Stimulated activated CD4-positive, alpha-beta T cell treated with anti-CD3 and anti-CD28 coated beads, TNF-alpha, amount 100 ng/mL, for 48 hours (primary cell): ENCODE data around the gene UGT1A9.
"Not testable (repeated sequence)": the region's sequence is repeated elsewhere in the genome, so short reads cannot be mapped to it uniquely, and the experiment has no call there.

Source experiments
- DNase-seq, 3 donors: peaks; one replicate each; pipeline ENCODE4 v3.0.0-alpha.2; 2020; ENCODE audit warnings: low read depth in 3 of 3

UGT1A9 gene

DNA sequence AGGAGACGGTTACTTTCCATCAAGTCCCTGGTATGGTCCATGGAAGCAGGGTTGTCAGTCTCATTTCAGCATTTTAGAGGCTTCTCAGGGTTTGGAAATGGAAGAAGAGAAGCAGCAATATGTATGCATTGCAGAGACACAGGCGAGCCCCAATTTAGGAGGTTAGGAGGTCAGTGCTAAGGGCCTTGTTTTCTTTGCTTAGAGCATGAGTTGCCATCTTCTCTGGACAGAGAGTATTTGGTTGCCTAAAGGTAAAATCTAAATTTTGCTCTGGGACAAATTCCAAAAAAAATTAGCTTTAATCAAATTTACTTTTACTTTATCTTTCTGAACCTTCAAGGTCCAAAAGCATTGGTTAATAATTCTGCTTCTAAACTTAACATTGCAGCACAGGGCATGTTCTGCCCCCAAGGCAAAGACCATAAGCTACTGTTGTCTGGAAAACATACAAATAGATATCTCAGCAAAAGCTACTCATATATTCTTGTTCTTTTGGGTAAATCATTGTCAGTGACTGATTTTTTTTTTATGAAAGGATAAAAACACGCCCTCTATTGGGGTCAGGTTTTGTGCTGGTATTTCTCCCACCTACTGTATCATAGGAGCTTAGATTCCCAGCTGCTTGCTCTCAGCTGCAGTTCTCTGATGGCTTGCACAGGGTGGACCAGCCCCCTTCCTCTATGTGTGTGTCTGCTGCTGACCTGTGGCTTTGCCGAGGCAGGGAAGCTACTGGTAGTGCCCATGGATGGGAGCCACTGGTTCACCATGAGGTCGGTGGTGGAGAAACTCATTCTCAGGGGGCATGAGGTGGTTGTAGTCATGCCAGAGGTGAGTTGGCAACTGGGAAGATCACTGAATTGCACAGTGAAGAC lies at the start of gene UGT1A9:
TSS of gene UGT1A9 (plus strand) at position 609 of the 872 bp plus-strand sequence. CDS start at position 646, 37 bp downstream.
- no peak for DNase-seq

DNA sequence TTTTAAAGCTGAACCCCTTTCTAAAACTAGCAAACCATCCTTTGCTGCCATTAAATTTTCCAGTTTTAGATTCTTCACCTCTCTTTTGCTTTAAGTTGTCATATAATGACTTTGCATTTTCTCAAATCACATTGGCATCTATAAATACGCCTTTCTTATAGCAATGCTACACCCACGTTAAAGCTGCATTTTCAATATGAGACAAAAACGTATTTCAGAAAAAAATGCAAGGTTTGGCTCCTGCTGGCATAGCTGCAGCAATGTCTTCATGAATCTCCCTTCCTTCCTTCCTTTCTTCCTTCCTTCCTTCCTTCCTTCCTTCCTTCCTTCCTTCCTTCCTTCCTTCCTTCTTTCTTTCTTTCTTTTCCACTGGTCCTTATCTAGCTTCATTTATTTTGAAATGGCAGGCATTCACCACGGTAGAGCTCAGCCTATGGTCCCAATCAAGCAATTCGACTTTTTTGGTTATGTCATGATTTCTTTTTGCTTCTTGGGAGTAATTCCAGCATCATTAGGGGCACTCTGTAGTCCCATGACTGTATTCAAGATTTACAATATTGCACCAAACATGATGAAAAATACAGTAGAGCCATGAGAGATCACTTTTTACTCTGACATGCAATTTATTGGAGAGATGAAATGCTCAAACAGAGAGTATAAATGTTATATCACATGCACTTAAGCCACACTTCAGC lies 44.2 kb upstream of the UGT1A9 start:
- DNase-seq = no peak

DNA sequence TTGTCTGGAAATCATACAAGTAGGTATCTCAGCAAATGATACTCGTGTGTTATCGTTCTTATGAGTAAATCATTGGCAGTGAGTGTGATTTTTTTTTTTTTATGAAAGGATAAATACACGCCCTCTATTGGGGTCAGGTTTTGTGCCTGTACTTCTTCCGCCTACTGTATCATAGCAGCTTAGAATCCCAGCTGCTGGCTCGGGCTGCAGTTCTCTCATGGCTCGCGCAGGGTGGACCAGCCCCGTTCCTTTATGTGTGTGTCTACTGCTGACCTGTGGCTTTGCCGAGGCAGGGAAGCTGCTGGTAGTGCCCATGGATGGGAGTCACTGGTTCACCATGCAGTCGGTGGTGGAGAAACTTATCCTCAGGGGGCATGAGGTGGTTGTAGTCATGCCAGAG lies 35.4 kb upstream of the UGT1A9 start, which contains the start of gene UGT1A10:
TSS of gene UGT1A10 (plus strand) at position 143 of the 400 bp plus-strand sequence. CDS start at position 218, 75 bp downstream.
- DNase-seq = not testable (repeated sequence)

DNA sequence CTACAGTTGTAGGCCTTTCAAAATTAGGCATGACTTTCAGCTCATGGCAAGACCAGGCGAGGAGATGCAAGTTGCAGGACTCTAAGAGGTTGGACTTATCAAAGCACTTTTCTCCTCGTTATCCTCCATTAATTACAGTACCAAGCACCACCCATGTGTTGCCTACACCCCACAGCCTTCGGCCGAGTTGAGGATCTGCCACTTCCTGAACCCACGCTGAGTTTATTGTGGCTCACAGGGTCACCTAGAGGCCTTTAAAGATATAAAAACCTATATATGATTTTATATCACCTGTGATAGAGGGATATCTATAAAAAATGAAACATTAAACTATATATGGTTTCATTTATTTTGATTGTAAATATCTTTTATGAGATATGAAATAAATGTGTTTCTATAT lies 32.9 kb upstream of the UGT1A9 start:
- DNase-seq = no peak

DNA sequence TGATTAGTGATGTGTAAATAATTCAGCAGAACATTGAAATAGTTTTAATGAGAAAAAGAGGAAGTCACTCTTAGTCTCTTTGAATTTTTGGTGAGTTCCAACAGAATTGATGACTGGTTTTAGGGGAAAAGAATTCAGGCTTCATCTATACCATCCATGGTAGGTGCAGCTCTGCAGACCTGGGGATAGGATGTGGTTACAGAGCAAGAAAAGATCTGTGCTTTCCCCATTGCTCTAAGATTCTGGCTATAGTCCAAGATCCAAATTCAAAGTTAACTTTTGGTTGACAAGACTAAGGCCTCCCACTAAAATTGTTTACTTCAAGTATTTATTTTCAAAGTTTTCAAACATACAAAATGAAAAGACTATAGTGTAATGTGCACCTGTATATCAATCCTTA lies 31.8 kb upstream of the UGT1A9 start:
- no peak for DNase-seq

DNA sequence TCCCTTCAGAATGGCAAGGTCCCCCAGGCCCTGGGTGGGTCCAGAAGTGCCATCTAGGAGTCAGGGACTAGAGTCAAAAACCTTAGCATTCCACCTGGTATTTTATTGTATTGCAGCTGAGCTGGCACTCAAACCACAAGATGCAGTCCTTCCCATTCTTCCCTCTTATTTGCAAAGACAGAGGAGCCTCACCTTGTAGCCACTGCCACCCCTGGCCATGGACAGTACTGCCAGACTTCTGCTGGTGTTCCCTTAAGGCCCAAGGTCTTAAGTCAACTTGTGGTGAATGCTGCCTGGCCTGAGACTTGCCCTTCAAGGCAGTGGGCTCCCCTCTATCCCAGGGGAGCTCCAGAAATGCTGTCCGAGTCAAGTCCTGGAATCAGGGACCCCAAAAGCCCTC lies 28.6 kb upstream of the UGT1A9 start:
- no peak for DNase-seq

DNA sequence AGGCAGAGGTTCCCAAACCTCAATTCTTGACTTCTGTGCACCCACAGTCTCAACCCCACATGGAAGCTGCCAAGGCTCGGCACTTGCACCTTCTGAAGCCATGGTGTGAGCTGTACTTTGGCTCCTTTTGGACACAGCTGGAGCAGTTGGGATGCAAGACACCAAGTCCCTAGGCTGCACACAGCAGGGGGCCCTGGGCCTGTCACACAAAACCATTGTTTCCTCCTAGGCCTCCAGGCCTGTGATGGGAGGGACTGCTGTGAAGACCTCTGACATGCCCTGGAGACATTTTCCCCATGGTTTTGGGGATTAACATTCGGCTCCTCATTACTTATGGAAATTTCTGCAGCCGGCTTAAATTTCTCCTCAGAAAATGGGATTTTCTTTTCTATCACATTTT lies 25.7 kb upstream of the UGT1A9 start:
- not testable (repeated sequence) for DNase-seq

DNA sequence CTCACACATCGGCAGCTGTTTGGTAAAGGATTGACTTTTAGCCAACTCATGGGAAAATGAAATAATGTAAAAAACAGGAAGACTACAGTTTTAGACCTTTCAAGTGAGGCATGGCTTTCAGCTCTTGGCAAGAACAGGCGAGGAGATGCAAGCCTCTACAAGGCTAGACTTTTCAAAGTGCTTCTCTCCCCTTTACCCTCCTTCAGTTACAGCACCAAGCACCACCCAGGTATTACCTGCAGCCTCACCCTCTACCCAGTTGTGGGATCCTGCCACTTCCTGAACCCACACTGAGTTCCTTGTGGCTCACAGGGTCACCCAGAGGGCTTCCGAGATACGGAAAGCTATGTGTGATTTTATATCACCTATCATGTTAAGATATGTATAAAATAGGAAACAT lies 20.7 kb upstream of the UGT1A9 start:
- DNase-seq = no peak

DNA sequence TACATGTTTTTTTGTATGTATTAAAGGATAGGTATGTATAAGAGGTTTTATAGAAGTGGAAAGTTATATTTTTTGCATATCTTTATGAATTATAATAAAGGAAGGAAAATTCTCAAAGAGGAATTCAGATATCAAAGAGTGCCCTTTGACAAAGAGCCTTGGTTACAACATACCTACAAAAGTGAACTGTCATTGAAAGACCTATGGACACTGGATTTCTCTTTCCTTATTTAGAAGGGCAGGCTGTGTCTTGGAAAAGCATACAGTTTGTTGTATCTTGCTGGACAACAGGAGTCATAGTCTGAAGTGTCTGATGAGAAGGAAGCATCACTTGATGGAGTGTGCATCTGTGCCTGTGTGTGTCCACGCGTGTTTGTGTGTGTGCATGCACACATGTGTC lies 20.3 kb upstream of the UGT1A9 start:
- DNase-seq = no peak

DNA sequence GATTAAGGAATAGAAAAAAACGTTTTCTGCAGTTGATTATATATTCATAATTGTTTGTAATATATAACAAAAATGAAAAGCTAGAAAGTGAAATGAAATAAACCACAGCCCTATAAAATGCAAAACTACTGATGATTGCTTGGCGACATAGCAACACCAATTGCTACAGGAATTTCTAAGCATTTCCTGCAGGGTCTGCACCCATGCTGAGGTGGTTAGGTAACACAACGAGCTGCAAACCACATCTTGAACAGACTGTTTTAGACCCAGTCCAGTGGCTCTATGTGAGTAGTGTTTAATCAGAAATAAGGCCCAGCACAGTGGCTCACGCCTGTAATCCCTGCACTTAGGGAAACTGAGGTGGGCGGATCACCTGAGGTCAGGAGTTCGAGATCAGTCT lies 17.2 kb upstream of the UGT1A9 start:
- DNase-seq = no peak

DNA sequence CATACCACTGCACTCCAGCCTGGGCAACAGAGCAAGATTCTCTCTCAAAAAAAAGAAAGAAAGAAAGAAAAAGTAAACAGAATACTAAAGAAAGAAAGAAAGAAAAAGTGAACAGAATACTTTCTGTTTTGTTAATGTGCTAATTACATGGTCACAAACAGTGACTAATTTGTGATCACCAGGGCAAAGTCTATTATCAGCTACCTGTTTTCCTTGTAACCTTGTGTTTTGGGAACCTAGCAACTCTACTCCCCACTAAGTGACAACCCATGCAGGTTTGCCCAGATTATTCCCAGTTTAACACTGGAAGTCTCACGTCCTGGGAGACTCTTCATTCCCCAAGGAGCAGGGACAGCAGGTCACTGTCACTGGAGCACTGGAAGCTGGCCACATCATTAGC lies 16.7 kb upstream of the UGT1A9 start:
- DNase-seq = no peak

DNA sequence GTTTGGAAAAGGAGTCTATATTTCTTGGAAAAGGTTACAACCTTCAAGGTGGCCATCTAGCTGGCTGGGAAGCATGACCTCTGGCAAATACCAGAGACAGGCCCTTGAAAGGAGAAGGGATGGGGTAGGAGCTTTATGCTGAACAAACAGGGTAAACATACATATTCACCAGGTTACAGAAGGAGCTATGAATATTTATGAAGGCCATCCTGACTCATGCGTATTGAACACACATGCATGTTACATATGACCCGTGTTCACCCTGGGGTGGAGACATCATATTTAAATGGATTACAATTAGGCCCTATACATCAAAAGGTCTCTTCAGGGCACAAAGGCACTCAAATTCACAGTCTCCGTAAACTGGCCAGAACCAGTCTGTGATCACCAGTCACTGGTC lies 15.8 kb upstream of the UGT1A9 start:
- DNase-seq = not testable (repeated sequence)

DNA sequence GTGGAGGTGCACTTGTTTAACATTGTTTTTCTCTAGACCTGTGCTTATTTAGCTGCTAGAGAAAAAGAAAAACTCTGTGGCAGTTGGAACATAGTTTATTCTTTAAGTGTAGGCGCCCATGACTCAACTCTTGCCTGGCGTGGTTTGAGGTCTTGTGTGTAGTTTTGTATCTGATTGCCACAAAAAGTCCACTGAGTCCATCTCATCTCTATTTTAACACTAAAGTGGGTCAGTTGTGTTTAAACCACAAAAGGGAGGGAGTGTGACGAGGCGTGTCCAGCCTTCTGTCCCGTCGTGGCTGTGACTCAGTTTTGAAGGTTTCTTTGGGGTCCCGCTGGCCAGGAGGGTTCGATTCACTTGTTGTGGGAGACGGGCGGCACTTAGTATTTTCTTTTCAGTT lies 15.3 kb upstream of the UGT1A9 start:
- no peak for DNase-seq

DNA sequence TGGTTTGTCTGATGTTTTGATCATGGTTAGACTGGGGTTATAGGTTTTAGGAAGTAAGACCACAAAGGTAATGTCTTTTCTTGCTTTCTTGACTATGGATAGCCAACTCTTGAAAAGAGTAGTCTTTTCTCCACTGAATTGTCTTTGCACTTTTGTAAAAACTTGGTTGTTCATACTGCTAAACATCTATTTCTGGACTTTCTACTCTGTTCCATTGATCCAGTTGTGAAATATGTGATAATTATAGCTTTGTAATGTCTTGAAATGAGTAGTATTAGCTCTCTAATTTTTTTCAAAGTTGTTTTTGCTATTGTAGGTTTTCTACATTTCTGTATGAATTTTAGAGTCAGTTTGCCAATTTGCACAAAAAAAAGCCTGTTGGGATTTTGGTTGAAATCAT lies 13.1 kb upstream of the UGT1A9 start:
- DNase-seq = no peak

DNA sequence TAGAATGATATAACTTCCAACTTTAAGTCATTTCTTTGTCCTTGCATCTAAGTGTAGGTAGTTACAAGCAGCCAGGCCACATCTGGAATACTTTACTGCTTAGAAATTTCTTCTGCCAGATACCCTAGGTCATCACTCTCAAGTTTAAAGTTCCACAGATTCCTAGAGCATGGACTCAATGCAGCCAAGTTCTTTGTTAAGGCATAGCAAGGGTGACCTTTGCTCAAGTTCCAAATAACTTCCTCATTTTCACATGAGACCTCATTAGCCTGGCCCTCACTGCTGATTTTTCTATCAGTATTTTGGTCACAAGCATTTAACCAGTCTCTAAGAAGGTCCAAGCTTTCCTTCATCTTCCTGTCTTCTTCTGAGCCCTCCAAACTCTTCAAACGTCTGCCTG lies 7.8 kb upstream of the UGT1A9 start:
- no peak for DNase-seq

DNA sequence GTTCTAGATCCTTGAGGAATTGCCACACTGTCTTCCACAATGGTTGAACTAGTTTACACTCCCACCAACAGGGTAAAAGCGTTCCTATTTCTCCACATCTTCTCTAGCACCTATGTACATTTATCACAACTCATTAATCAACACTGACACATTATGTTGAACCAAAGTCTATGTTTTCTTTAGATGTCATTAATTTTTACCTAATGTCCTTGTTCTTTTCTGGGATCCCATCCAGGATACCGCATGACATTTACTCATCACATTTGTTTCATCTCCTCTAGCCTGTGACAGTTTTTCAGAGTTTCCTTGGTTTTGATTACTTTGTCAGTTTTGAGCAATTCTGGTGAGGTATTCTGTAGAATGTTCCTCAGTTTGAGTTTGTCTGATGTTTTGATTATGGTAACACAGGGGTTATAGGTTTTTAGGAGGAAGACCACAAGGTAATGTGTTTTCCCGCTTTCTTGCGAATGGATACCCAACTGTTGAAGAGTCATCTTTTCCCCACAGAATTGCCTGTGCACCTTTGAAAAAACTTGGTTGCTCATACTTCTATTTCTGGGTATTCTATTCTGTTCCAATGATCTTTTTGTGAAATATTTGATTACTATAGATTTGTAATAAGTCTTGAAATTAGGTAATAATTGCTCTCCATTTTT lies 3.0 kb upstream of the UGT1A9 start:
- no peak for DNase-seq

DNA sequence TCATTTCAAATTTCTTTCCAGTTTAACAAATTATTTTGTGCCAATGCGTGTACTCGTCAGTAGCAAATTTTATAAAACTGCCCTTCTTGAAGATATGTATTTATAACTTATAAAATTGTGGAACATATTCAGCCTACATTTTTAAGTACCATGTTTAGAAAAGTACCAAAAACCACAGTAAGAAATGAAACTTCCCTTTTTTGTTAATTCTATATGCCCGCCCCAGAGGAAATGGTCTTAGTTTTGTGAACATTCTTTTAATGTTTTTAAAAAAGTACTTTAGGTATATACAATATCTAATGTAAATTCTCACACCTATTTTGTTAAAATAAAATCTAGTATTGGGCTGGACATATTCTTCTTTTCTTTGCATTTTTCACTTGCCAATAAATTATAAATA lies 1.2 kb downstream of the UGT1A9 start:
- no peak for DNase-seq

DNA sequence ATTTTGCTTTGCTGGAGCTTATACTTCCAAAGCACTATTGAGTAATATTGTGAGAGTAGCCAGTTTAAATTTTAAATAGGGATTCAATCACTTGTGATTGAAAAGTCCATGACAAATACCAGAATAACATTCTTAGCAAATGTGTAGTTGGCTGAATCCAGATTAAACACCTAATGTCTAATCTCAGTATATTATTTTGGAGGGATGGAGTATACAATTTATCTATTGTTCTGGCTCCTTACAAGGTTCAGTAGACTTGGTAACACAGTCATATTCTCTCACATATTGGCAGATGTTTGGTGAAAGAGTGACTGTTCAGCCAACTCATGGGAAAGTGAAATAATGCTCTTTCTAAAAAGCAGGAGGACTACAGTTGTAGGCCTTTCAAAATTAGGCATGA lies 2.2 kb downstream of the UGT1A9 start:
- no peak for DNase-seq

DNA sequence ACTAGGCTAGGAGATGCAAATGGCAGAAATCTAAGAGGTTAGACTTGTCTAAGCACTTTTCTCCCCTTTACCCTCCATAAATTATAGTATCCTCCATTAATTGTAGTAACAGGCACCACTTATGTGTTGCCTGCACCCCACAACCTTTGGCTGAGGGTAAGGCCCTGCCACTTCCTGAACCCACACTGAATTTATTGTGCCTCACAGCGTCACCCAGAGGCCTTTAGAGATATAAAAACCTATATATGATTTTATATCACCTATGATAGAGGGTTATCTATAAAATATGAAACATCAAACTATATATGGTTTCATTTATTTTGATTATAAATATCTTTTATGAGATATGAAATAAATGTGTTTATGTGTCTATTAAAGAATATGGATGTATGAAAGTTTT lies 2.6 kb downstream of the UGT1A9 start:
- DNase-seq = no peak

DNA sequence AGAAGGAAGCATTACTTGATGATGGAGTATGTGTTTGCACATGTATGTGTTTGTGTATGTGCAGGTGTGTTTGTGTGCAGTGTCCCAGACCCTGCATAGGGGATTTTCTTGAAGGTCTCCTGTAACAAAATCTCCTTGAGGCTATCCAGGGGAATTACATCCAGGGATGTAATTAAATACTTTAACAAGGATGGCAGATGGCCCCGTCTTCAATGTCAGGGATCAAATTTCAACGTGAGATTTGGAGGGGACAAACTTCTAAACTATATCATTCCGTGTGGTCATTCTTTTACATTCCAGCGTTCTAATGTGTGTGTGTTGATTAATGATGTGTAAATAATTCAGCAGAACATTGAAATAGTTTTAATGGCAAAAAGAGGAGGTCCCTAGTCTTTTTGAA lies 3.3 kb downstream of the UGT1A9 start:
- DNase-seq = no peak

DNA sequence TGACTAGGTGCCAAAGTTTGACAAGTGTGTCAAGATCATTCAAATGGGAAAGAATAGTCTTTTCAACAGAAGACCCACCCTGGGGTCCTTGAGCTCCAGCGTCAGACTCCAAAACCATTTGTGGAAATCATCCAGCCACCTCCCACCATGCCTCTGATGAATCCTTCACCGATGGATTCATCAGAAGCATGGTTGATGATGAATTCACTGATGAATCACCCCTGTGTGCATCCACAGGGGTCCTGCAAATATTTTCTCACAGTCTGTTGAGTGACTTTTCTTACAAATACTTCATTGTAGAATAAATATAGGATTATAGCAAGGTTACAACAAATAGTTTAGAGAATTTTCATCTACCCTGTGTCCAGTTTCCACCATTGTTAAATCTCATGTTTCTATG lies 4.3 kb downstream of the UGT1A9 start:
- no peak for DNase-seq

DNA sequence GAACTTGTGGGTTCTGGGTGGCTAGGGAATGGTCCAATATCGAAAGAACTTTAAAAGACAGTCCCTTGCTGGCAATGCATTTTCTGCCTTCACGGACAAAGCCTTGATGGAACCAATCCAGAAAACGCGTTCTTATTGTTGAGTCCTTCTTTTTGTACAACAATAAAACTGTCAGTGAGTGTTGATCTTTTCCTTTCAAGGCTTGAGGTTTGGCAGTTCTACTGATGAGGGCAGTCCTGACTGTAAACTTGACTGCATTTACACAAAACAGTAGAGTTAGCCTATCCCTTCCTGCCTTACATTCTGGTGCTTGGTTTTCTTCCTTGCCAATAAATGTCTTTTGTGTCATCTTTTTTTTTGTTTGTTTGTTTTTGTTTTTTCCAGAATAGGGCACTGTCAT lies 7.5 kb downstream of the UGT1A9 start:
- DNase-seq = no peak
